GM19463 (cell line): ENCODE measurements around the gene TNFSF8.

Experiments
- ATAC-seq: cut with Tn5 transposase; IDR thresholded peaks from one replicate; pipeline ENCODE4 v1.9.1; 2021; ENCODE audit warnings: mild to moderate bottlenecking, moderate library complexity; ENCODE audit not compliant: unreplicated experiment

Gene TNFSF8

DNA sequence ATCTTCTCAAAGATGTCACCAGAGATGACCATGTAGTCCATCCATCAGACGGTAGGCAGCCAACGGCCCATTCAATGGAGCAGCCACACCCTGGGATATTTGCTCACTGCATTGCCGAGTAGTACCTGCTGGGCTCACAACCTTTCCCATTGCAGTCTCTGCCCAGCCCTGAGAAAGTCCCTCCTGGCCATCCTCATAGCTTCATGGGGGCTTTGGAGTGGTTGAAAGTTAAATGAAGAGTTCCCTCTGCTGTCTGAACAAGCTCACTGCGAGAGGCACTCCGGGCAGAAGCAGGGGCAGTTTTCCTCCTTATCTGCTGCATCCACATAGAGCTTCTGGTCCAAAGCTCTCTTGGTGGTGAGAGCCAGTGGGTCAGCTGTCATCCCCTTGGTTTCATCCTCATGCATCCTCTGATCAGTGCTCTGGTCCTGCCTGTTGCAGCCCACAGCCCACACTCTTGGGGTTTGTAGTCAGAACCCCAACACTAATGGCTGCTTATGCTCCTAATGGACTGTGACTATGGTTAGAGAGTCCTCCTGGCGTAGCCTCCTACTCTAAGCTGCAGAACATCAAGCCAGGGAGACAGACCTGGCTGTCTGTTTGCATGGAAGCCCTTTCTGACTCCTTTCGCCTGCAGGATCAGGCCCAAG, 23.3 kb downstream of the TNFSF8 start:
- ATAC-seq, result no peak

DNA sequence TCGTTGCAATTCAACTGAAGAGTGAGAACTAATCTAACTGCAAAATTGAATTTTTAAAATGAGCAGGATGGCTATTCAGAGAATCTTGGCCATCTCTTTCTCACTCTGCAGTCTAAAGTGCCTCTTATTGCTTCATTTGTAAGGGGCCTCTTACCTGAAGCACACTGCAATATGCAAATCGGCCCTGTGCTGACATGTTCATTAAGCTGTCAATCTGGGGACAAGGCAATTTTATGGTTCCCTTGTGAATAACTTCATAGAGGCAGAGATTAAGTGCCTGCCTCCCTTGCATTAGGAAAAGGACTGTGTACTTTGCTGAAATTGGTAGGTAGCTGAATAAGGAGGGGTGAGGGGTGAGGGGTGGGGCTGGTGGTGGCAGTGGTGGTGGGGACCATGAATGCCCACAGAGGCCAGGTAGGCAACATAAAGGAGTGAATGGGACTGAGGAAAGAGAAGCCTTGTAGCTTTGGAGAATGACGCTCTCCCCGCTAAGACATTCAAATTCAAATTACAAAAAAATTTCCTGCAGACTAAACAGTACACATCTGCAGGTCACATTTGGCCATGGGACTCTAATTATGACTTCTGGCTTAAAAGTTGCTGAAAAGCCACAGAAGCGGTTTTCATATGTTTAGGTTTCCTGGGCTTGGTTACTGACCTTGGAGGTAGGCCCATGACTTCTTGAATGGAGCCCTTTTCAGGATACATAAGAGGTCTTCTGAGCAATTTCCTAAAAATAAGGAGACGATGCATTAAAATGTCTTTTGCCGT, 25.0 kb downstream of the TNFSF8 start:
- no peak for ATAC-seq

DNA sequence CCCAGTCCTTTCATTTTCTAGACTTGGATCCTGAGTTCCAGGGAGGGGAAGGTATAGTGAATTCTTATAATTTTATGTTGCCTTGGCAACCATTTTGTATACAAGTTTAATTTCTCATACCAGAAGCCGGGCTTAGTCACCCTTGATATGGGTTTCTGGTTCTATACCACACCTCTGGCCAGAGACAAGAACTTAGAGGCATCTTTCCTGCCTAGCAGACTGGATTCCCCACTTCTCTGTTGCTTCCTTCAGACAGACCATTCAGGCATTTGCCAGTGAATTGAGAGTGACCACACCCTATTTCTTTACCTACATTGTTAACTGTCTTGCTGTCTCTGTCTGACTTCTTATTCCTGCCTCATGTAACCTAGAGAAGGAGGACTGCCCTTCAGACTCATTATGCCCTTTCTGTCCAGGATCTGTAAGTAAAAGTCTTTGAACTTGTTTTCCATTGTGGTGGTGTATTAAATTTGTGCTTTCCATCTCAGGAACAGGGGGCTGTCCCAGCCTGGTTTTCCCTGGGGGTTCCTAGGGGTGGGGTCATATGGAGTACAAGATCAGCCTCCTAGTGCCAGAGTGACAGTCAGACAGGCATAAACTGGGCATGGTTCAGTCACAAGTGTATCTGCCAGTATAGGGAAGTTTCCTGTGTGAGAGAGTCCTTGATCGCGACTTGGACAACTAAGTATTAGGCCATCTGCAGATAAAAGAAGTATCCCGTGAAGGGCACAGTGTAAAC, 27.4 kb downstream of the TNFSF8 start:
- no peak for ATAC-seq

DNA sequence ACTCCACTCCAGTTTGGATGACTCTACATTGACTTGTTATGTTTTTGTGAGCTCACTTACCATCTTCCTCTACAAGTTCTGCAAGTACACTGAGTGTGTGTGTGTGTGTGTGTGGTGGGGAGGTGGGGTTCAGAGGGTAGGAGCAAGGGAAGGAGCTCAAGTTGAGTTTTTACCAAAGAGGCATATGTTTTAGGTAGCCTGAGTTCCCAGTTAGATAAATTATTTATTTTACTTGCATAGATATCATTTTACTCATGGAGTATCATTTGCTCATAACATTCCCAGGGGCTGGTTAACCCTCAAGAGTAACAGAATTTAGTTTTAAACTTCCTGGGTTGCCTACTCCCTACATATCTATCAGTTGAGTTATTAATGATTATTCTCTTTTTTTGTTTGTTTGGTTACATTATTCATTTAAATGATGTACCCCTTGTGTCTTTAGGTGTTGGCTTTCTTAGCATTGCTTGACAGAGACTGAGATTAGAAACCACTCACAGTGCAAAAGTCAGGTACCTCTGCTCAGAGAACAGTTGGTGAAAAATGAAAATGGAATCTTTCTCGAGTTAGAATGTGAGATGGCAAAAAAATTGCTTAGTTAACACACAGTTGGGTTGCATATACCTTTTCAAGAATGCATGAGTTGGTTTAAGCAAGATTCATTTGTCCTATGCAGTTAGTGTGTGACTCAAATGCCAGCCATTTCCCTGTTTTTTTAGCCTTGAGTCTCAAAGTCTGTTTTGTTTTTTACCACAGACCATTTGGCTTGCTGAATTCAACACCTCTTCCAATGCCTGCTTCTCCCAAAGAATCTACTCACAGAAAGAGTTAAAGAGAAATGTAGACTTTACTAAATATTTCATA, 29.2 kb downstream of the TNFSF8 start:
- no peak for ATAC-seq

DNA sequence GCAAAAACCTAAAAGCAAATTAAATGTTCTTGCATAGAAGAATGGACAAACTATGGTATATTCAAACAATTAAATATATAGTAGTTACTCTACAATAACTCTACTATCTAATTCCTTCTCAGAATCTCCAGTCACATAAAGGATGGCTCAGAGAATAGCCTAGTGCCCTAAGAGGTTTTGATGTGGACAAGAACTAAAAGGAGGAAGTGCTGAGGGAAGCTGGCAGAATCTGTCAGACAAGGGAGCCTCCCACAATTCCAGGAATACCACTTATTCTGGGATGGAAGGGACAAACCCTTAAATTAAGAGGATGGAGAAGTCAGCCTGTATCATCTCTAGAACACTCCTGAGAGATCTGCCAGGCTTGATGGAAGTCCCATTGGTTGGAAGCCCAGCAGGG, 30.4 kb downstream of the TNFSF8 start:
- ATAC-seq, result no peak

DNA sequence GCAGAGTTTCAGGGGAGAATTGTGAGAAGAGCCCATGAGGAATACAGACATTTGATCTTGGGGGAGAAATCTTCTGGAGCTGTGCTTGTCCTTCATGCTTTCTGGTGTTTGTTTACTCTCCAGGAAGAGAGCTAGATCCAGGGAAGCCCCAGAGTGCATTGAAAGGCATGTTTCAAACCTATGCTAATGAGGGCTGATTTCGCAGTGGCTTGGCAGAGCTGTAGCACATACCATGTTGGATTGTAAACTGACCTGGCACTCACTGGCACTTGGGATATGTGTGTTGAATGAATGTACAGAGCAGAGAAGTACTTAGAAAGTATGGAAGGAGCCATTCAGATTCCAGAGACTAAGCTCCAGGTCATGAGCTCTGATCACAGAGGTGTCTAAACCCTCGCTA, 30.9 kb downstream of the TNFSF8 start:
- ATAC-seq, result no peak

DNA sequence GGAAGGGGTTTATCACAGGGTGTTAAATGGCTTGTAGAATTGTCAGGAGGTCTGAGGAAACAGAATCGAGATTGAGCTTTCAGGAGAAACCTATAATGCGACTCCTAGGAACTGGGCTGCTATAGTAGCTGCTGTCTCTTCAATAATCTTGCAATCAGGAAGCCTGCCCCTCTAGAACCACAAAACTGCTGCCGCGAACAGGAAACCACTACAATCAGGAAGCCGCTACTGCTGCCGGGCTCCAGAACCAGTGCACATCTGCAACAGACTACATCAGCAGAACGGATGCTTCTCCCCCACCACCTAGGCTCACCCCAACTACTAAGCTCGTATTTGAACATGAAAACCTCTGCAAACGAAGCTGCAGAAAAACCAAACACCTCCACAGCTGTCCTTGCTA, 31.6 kb downstream of the TNFSF8 start:
- peak; percentile 56 for ATAC-seq

DNA sequence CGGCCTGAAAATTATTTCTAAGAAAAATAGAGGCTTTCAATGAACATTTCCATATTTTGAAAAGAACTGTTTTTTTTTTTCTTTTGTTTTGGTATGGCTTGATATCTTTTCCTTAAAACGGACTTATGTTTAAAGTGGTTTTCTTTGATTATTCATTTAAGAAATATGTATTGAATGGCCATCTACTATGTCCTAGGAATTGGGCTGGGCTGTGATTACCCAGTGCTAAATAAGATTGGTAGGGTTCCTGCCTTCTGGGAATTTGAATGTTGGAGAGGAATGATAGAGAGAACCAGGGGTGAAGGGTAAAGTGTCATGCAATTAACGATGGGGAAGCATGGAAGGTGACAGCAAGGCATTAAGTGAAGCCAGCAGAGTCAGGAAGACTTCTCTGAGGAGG, 33.2 kb downstream of the TNFSF8 start:
- no peak for ATAC-seq

DNA sequence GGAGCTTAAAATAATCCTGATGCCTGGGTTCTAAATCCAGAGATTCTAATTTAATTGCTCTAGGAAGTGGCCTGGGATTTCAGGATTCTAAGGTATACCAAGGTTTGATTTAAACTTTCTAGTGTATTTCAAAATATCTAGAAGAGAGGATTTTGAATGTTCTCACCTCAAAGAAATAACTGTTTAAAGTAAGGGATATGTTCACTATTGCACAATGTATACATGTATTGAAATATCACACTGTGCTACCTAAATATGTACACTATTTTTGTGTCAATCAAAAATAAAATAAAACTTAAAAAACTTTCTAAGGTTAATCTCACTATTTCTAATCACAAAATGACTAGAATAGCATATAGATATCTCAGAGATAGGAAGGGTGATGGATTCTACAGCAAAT, 34.0 kb downstream of the TNFSF8 start:
- no peak for ATAC-seq

DNA sequence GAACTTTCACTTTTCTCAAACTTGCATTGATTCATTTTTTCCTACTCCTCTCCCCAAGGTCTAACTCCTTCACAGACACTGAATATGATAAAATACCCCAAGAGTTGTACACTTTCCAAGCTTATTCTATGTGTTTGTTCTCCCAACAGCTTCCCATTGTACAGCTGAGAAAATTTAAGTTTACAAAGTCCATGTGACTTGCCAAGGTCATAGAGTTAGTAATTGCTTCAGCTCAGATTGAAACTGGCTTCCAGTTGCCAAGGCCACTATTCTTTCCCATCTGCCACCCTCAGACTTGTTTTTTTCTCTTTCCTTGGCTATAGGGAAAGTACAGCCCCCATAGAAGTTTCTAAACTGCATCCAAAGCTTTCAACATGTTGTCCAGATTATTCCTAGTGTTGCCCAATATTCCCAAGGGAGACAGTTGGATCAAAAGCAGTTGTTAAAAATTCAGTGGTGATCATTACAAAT, 34.8 kb downstream of the TNFSF8 start:
- no peak for ATAC-seq

DNA sequence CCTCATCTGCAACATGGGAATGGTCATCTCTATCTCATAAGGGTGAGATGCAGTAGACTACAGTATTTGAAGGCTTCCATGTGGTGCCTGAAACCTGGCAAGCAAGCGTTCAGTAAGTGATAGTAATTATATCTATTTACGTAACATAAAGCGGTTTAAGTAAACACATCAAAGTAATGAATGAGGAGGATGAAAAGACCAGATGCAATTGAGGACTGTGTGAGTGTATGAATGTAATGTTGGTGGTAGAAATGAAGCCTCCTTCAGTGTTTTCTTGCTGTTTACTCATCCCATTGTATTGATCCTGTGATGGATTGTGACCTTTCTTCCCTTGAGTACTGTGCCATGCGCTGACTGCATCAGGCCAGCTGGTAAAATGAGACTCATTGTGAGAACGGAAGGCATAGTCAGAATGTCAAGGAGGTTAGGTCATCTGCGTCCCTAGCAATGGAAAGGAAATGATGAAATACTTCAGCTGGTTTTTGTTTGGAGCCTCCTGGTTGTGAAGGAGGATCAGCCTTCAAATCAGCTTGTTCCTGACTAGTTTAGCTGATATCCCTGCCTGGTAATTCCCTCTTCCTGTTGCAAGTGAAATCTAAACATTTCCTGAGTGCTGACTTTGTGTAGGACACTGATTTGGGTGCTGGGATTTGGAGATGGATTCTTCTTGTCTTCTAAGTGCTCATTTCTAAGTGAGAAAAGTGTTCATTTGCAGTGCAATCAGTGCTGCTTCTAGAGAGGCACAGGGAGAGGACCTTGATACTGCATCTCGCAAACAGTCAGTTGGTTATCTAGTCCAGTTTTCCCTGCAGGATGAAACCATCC, 35.6 kb downstream of the TNFSF8 start:
- ATAC-seq, result no peak

DNA sequence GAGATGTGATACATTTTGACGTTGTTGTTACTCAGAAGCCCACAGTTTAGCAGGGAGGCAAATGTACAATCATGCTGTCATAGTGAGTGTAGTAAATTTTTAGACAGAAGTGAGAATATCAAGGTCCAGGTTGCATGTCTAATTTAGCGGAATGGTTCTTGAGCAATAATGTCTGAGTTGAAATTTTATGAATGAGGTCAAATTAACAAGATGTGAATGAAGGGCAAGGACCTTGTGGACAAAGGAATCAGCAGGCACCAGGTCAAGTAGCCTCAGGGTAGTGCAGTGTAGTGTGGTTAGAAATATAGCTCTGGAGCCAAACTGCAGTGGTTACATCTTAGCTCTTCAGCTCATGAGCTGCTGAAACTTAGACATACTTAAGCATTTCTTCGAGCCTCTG, 36.2 kb downstream of the TNFSF8 start:
- ATAC-seq, result no peak

DNA sequence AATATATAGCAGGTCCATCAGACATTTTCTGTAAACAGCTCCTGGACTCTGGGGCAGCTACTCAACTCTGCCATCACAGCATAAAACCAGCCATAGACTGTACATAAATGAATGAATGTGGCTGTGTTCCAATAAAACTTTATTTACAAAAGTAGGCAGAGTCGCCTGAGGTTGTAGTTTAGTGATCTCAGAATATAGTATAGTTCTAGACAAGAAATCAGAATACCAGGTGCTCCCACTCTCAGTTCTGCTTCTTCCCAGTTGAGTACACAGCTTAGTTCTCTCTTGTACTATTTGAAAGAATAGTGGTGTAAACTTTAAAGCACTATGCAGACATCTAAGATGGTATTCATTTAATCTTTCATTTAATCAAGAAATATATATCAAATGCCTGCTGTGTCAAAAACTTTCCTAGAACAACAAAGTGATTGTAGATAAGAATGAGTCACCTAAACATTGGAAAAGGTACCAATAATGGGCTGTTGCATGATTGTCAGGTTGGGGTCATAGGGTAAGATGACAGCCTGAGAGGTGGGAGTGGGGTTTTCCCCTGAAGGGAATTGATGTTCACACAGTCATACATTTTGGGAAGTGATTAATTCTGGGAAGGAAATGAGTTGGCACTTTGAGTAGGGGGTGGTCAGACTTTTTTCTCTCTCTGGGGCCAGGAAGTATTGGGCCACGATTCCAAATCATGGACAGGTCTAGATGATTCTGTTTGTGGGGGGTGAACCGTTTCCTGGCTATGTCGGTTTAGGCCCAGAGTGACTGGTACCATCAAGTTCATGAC, 37.0 kb downstream of the TNFSF8 start:
- peak; percentile 47 for ATAC-seq

DNA sequence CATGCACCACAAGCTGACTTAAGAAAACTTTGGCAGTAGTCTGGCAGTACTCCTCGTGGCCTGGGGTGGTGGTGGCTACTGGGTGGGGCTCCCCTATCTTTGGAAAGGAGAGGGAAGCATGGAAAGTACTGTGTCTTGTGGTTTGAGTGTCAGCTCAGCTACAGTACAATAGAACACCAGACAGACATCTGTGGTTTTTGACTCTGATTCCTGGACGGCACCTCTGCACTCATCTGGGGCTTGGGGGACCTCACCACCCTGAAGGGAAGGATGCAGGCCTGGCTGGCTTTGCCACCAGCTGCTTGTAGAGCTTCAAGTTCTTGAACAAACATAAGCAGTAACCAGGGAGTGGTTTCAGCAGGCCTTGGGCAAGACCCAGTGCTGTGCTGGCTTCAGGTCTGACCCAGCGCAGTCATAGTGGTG, 40.6 kb downstream of the TNFSF8 start:
- no peak for ATAC-seq

DNA sequence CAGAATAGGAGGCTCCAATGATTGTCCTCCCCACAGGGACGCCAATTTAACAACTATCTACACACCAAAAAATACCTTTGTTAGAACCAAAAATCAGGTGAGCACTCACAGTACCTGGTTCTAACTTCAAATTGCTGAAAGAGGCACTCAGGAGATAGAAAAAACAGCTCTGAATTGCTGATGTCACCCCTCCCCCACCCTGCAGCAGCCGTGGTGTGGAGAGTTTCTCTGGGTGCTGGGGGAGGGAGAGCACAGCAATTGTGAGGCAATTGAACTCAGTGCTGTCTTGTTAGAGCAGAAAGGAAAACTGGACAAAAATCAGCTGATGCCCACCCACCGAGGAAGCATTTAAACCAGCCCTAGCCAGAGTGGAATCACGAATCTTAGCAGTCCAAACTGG, 41.8 kb downstream of the TNFSF8 start:
- ATAC-seq, result no peak

DNA sequence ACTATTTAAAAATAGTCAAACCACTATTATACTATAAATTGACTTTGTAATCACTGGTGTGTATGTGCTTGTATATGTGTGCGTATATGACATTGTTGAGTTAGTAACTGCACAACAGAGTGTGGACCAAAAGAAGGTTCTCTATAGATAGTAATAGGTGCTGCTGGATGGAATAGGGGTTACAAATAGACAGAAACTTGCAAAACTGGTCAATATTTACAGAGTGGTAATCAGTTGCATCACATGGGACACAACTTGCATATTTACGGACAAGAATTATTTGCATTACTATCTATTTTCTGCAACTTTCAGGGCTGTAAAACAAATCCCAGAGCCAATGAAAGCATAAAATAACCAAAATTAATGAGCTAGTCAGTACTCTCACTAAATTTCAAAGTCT, 42.4 kb downstream of the TNFSF8 start:
- ATAC-seq, result no peak

DNA sequence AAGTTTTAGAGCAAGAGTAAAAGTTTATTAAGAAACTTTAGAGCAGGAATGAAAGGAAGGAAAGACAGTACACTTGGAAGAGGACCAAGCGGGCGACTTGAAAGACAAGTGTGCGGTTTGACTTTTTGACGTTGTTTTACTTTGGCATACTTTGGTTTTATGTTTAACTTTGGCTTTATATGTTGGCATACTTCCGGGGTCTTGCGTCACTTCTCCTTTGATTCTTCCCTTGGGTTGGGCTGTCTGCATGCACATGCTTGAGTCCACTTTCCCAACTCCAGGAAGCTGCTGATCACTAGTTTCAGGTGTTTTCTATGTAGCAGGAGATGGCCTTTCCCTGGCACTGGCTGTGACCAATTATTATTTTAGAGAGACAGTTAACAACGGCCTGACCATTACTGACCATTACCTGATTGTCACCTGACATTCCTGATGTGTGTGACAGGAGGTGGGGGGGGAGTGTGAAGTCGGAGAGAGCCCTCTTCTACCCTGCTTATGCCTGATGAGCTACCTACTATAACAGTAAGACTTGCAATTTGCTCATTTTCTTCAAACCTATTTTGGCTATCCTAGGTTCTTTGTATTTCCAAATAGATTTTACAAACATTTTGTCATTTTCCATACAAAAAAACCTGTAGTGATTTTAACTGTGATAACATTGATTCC, 45.5 kb downstream of the TNFSF8 start:
- no peak for ATAC-seq

DNA sequence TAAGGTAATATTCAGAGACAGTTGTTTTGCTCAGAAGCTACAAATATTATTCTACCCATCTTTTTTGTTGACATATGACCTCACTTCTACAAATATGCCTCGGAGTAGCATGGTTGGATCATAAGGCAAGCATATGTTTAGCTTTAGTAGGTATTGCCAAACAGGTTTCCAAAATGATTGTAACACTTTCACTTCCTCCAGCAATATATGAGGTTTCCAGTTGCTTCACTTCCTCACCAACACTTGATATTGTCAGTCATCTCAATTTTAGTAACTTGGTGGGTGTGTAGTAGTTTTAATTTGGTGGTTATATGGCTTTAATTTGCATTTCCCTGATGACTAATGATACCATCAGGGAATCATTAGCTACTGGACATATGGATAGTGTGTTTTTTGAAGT, 46.7 kb downstream of the TNFSF8 start:
- no peak for ATAC-seq

DNA sequence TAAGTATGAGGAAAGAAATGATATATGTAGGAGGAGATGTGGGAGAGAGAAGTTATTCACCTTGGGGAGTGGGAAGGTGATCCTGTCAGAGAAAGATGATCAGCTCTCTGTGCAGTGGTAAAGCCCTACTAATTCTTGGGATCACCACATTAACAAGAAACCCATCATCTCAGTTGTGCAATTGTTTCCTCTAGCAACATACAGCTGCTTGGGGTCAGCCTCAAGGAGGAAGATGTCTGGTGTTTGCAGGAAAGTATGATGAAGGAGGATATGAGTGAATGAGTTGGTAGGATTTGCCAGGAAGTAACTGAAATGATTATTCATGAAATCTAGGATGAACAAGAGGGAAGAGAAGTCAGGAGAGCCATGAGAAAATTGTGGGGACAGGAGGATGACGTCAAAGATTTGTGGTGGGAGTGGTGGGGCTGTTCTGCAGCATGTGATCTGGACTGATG, 50.1 kb downstream of the TNFSF8 start:
- no peak for ATAC-seq
